CD4-positive, alpha-beta T cell treated with Interleukin-12 subunit alpha and Interleukin-12 subunit beta, for 1 hour (primary cell): ENCODE measurements around the gene ZNF74.

Experiments used
- DNase-seq: peaks from one replicate; pipeline ENCODE4 v3.0.0-alpha.2; 2020

The ZNF74 gene

DNA sequence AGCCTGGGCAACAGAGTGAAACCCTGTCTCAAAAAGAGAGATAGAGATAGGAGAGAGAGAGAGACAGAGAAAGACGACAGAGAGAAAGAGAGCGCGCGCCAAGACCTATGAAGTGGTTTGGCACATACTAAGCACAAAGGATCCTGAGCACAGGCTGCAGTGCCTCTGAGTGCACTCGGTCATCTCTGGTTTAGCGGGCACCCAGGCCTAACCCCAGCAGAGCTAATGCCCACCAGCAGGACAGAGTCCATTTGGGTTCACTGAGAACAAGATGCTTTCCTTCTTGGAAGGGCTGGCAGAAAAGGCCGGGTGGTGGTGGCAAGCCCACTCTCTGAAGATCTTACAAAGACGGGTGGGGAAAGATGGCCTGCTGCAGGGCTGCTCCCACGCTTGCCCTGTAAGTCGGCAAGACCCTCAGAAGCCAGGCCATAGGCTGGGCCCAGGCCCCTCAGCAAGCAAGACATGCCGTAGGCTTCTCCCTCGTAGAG is 40.4 kb downstream of the ZNF74 start:
- no peak for DNase-seq

DNA sequence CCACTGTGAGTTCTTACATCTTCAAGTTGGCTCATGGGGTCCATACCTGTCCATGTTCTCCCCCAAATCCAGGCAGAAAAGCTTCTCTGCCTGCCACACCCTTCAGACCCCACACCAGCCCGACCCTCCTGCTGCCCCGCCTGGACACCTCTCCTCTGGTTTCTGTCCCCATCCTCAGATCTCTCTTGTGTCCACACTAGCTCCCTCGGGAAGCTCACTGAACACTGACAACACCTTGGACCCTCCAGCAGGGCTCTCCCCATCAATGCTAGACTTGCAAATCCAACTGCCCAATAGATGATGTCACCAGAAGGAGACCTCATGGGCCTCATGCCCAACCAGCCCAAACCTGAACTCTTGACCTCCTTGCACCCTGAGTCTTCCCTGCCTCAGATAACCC is 40.8 kb downstream of the ZNF74 start:
- no peak for DNase-seq

DNA sequence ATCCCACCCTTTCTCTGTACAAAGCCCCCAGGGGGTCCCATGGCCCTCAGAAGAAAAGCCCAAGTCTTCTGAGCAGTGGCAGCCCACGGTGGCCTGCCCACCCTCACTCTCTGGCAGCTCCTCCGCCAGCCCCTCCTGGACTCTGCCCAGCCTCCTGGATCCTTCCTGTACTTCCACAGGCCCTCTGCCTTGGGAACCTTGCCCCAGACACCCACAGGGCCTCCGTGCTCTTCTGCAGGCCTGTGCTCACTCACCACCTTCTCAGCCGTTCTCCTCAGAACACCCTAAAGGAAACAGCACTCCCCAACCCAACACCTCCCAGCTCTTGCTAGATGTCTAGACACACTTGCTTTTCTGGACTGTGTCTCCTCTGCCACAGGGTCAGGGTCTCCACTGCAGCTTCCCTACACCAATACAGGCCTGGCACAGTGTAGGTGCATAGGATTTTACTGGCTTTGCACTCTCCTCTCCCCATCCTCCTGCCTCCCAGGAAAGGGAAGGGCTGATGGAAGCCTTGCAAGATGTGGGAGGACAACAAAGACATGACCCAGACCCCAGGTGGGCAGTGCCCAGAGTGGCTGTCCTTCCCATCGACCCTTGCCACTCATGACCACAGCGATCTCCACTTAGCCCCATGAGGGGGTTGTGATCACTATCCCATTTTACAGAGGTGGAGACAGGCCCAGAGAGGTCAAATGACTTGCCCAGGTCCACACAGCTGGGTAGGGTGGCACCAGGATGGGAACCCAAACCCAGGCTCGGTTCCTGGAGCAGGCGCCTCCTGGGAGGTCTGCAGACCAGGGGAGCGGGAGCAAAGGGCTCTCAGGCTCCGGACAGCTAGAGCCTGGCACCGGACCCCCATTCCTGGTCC is 41.7 kb downstream of the ZNF74 start:
- DNase-seq: no peak

DNA sequence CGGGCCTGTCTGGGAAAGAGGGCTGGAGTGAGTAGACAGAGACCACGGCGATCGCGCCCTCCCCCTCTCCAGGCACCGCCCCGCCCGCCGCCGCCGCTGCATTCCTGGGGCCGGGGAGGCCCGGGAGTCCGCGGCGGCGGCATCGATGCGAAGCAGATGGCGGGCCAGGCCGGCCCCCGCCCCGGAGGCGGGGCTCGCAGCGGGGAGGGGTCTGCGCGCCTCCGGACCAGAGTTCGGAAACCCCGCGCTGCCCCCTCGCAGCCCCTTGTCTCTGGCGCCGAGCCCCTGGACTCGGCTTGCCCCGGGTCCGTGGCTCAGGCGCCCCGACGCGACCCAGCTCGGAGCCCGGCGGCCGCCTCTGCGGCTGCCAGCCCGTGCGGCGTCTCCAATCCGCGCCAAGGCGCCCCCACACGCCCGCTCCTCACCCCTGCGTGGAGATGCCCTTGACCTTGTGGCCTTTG is 42.4 kb downstream of the ZNF74 start:
- no peak for DNase-seq

DNA sequence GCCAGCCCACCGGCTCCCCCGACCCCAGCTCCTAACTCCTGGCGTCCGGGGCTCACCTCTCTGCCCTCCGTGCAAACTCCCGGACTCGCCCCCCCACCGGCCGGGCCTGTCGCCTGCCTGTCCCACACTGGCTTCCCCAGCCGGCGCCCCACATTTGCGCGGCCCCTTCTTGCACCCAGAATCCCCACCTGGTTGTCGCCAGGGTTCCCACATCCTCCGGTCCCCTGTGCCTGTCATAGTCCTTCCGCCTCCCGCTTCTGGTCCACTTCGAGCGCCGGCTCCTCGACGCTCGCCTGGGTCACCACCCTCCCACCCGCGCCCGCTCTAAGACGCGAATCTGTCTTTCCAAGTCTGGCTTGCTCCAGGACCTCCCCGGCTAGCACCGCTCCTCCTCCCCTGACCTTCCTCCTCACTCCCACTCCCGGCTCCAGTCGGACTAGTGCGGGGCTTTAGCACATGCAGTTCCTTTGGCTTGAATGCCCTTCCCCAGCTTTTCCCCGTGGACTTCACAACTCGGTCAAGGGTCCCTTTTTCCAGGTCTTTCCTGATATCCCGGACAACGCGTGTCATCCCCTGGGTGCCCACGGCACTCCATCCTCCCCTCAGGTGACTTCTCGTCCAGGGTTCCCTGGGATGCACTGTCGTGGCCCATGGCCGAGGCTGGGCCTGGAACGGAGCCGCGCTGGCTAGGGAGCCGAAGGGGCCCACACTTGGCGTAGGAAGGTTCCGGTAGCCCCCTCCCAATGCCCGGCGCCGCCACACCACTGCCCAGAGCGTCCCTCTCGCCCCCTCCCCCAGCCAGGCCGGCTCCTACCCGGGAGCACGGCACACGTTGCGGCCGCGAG is 43.0 kb downstream of the ZNF74 start:
- DNase-seq: no peak

DNA sequence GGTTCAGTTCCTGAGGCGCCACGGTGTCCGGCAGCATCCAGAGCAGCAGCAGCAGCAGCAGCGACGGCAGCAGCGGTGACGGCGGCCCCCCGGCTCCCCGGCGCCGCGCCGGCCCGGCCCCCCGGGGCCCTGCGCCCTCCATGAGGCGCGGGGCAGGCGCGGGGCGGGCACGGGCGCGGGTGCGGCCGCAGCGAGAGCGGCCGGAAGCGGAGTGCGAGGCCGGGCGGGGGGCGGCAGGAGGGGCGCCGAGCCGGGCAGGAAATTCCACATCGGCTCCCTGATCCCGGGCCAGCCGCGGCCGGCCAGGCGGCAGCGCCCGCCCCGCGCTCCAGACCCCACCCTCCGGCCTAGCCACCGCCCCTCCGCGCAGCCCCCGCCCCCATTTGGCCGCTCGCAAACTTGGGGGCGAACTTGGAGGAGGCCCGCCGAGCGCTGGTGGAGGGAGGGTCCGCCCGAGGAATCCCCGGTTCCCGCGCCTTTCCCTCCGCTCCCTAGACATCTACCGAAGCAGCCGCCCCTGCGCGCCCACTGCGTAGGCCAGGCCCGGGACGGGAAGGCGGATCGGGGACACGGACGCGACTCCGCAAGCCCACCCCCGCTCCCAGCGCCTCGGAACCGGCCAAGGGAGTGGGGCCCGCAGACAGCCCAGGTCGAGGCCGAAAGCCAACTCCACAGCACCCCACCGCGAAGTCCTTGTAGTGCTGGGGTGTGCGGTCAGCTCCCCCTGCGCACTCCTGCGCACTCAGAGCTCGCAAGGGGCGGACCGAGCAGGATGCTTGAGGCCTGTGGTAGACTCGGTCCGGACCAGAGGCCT is 43.9 kb downstream of the ZNF74 start, which contains the start of gene SCARF2:
TSS of gene SCARF2 (minus strand) at position 213 of the 814 bp plus-strand sequence. CDS start at position 142, 71 bp downstream.
- DNase-seq: no peak

DNA sequence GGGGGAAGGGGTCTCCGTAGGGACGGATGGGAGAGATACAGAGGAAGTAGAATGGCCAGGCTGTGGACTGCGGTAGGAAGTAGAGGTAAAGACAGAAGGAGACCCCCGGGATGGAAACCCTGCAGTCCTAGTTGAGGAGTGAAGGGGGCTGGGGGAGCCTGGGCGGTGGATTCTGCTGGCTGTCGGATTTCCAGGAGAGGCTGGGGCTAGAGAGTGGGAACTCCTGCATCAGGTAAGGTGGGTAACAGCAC is 44.4 kb downstream of the ZNF74 start:
- no peak for DNase-seq

DNA sequence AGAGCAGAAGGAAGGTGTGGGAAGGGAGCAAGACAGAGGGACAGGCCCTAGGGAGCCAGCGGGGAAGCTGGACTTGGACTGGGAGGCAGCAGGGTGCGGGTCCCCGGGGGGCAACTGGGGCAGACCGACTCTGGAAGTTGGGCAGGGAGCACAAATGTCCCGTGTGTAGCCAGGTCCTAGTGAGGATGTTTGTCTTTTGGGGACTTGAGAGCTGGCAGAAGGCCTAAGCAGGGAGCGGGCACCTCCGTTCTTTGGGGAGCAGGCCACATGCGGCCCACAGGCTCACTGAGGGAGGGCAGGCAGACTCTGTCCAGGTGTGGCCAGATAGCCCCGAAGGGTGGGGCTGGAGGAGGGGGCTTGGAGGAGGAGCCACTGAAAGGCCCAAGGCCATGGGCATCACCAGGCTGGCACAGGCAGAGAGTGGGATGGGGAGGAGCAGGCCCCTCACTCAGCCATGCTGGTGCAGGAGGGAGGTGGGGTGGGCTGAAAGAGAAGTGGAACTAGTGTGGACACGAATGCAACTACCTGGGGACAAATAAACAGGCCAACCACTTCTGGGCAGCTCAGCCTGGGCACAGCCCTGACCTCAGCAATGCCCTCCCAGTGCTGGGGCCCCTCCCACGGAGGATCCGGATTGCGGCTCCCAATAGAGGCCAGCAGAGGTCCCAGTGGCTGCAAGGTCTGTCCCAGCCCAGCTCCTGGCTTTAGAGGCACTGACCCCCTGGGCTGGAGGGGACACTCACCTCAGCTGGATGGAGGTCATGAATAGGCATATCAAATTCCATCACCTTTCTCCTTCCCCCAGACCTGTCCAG is 44.9 kb downstream of the ZNF74 start:
- no peak for DNase-seq

DNA sequence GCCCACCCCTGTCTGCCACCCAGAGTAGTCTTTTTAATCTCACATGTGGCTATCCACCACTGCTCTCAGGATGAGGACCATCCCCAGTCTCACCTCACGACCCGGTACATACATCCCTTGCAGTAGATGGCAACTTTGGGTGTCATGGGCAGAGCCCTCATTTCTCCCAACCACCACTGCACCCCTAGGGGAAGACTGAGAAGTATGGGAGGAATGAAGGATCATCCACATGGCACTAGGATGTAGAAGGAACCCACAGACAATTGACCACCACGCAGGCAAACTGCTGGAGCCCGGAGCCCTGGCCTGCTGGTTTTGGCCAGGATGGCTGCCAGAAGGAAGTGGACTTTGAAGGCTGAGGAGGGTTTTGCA is 45.6 kb downstream of the ZNF74 start:
- DNase-seq: no peak

DNA sequence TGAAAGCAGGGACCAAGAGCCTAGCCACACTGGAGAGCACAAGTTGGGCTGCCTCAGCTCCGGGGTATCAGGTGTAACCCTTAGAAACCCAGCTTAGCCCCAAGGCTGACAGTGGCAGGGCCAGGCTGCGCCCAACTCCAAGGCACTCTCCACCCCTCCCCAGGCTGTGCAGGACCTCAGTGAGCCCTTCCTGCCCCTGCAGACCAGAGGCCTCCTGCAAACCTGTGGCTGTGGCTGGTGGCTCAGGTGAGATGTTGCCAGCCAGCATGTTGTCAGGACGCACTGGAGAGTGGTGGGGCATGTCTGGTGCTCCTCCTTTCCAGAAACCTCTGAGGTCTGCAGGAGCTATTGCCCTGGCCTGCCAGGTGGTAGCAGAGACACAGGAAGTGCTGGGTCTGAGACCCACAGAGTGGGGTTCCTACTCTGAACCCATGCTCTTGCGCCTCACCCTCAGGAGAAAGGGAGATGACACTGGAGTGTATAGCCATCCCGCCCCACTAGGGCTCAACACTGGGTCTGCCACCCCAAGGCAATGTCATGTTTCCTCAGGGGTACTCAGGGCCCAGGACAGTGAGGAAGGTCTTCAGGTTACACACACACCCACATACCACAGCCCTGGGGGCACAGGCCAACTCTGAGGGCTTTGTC is 46.1 kb downstream of the ZNF74 start:
- DNase-seq: no peak

DNA sequence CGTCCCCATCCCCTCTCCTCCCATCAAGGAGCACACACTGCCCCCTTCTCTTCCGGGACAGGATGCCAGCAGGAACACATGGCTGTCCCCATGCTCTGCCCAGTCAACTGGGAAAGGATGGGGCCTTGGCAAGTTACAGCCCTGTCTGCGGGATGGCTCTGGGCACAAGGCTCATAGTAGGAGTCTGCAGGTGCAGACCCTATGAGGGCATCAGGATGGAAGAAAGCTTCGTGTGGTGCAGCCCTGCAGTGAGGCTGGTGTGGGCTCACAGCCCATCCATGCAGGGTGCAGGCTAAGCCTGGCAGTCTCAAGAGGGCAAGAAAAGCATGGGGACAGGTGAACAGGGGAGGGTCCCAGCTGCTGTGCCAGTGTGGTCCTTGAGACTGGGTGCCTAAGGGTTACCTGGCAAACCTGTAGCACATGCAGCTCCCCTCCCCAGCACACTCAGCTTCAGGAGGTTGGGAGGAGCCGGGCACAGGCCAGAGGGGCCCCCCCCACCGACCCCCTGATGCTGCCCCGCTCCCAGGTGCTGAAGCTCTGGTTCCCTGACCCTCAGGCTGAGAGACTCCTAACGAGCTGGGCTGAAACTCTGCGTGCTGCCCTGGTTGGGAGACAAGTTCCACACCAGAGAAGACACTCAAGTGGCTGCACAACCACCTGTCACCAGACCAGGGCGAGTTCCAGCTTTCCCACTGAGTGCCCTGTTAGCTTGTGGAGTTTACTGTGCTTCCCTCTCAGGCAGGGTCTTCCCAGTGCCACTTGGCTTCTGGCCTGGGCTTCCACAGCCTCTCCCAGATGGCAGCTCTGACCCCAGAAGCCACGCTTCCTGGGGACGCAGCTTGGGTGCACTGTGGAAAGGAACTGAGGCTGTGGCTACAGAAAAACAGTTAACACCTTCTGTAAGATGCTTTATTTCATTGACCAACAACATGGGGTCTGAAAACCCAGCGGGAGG is 47.0 kb downstream of the ZNF74 start:
- DNase-seq: no peak

DNA sequence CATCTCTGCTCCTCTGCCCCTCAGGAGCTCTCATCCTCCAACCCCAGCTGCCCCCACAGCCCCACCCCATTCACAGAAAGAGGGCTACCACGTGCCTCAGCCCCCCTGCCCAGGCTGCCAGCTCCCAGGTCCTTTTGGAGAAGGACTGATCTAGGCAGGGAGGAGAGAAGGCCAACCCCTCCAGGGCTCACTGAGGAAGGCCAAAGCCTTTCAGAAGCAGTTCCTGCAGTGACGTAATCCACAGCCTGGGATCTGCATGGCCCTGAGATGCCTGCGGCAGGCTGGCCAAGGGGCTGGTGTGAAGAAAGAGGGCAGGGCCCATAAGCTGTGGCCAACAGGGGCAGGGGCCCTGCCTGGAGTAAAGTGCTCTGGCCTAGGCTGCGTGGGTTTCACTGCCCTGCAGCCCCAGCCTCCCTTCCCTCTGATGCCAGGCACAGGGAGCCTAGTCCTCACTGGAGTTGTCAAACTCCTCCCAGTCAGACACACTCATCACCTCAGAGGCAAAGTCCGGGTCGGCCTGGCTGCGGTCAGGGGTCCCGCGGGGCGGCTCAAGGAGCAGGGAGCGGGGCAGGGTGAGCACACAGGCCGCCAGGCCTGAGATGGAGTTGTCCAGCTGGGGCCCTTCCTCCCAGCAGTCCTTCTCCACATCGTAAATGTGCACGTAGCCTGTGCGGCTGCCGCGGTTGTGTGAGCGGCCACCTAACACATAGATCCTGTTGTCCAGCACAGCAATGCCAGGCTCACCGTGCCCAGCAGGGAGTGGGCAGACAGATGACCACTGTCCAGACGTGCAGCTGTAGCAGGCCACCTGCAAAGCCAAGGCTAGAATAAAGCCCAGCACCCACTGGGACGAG is 47.9 kb downstream of the ZNF74 start:
- no peak for DNase-seq

DNA sequence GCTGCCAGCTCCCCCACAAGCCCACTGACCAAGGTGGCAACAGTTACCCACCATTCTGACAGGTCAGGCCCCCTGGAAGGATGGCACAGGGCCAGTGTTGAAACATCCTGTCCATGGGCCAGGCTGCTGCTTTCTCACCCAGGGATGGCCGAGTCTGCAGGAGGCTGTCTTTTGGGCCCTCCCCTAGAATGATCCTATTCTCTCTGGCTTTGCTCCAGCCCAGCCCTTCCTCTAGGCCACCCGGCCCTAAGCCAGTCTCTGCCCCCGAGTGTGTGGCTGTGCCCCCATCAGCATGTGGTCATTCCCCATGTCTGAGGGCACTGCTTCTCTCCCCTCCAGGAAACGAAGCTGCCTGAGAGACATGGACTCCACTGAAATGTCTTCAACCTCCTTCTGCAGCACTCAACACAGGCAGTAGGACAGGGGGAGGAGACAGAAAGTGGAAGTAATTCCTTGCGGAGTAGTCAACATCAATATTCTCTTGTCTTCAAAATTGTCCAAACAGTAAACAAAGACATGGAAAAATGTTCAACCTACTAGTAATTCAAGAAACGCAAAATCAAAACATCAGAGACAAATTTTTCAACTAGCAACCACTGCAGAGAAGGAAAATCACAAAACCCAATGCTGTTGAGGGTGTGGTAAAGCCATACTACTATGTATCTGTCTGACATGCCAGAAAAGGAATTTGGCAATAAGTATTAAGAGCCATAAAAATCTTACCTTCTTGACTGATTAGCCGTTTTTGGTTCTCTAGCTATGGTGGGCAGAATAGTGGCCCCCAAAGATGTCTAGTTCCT is 48.7 kb downstream of the ZNF74 start:
- no peak for DNase-seq

DNA sequence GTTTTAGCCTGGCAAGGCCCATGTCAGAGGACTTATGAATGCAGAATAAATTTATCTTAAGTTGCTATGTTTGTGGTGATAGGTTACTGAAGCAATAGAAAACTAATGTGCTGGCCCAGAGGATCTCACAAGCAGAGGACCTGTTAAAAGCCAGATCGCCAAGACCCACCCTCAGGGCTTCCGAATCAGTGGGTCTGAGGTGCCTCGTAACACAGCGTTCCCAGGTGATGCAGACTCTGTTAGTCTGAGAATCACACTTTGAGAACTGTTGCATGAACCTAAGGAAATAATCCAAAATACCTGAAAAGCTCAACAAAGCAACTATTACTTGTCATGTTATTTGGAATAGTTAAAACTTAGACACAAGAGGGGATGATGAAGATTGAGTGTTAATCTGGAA is 50.4 kb downstream of the ZNF74 start:
- no peak for DNase-seq

DNA sequence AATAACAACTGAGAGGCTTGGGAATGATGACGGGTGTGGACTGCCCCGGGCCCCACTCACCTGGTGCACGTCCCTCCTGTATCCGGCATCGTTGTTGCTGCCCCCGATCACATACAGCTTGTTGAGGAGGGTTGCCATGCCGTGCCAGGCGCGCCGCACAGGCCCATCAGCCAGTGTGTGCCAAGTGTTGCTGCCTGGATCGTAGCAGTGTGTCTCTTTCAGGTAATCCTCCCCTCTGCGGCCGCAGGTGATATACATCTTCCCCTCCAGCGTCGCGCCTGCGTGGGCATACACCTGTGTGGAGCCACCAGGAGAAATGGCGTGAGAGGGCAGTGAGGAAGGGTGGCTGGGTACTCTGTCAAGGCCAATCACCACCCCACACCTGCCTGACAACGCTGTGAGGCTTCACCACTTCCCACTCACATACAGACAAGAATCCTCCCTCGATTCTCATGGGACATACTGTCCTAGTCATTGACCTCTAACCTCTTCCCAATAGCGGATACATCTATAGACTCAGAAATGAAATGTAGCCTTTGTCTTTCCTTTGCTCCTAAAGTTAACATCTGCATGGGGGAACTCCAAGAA is 52.5 kb downstream of the ZNF74 start:
- no peak for DNase-seq

DNA sequence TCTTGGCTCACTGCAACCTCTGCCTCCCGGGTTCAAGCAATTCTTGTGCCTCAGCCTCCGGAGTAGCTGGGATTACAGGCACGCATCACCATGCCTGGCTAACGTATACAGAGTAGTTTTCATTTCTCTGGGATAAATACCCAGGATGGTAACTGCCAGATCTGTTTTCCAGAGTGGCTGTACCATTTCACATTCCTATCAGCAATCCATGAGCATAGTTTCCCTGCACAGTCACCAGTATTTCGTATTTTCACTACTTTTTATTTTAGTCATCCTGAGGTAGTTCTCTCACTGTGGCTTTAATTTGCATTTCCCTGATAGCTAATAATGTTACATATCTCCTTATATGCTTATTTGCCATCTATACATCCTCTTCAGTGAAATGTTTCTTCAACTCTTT is 54.7 kb downstream of the ZNF74 start:
- no peak for DNase-seq

DNA sequence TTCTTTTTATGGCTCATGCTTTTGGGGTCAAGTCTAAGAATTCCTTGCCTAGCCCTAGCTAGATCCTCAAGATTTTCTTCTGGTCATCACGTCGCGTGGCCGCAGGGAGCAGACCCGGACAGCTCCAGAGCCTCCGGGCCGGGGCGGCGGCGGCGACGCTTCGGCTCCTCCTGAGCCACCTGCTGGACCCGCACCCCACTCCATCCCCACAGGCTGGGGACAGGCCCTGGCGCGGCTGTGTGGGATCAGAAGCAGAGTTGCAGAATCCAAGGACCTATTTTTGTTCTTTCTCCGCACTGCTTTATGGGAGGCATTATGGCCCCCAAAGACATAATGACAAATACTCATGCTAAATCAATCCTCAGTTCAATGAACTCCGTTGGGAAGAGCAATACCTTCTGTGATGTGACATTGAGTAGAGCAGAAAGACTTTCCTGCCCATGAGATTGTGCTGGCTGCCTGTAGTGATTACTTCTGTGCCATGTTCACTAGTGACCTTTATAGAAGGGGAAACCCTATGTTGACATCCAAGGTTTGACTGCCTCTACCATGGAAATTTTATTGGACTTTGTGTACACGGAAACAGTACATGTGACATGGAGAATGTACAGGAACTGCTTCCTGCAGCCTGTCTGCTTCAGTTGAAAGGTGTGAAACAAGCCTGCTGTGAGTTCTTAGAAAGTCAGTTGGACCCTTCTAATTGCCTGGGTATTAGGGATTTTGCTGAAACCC is 56.0 kb downstream of the ZNF74 start:
- DNase-seq: no peak

DNA sequence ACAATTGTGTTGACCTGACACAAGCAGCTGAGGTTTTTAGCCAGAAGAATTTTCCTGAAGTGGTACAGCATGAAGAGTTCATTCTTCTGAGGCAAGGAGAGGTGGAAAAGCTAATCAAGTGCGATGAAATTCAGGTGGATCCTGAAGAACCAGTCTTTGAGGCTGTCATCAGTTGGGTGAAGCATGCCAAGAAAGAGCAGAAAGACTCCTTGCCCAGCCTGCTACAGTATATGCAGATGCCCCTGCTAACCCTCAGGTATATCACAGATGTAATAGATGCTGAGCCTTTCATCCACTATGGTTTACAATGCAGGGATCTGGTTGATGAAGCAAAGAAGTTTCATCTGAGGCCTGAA is 56.6 kb downstream of the ZNF74 start:
- DNase-seq: no peak
